NCI-H1048 (cell line): ENCODE results near the gene LCE6A.

Experiments
- DNase-seq: peaks from one replicate; lab custom pipeline; 2025; lab: John Stamatoyannopoulos, UW

The LCE6A gene, protein sequence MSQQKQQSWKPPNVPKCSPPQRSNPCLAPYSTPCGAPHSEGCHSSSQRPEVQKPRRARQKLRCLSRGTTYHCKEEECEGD

DNA sequence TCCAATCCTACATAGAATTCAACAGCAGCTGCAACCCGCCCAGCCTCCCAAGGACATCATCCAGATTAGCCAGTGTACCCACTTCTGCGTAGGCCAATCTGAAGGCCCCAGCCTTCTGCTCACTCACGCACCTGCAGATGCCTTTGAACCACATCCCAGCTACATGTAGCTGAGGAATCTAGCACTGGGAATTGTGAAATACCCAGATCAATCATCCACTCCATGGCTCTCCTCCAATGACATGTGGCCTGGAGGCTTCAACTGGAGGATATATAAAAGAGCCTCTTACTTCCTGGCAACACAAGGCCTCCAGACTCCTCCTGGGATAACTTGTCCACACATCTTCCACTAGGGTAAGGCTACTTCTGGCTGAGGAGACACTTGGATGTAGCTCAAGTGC lies at the start of gene LCE6A:
LCE6A (plus strand) TSS at position 301 of the 400 bp plus-strand sequence. CDS start 665 bp downstream, outside the sequence.
- no peak for DNase-seq

DNA sequence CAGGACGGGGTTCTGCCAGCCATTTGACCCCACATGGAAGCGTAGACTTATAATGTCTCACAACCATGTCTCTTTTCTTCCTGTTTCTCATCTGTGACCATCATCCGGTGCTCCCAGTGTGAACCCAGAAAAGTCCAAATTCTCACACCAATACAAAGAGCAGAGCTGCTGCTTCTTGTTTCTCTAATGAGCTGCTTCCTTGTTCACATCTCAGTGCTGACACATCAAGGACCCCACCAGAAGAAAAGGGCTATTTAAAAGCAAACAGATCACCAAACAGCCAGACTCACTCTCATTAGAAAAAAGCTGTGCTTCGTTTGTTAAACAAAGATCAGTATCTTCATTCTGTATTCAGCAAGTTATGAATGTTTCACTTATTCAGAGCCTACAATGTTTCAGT lies 47.0 kb upstream of the LCE6A start:
- no peak for DNase-seq

GRCh38 chr1:152796421-152796820 lies 46.2 kb upstream of the LCE6A start, which contains the start of gene LCE1D:
LCE1D (plus strand) TSS chr1:152796721; CDS start chr1:152797795, 1,074 bp downstream.
- no peak for DNase-seq

DNA sequence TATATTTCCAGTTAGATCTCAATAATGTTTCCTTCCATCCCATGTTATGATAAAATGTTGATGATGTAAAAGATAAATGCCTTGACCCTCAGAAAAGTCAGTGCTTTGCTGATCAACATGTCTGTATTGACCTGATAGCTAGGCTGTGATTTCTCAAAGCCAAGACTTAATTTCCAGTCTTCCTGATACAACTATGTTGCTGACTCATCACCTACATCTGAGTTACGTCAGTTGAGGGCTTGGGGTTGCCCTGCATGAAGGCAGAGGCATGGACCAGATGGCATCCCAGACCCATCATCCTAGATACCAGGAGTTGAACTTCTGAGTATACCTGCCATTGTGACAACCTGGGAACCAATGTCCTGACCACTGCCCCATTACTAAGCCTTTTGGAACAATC lies 41.3 kb upstream of the LCE6A start:
- no peak for DNase-seq

- DNase-seq = no peak
These were observed 36.1 kb upstream of the LCE6A start, which contains the start of gene LCE1C for GRCh38 chr1:152806576-152806975. LCE1C (minus strand) TSS chr1:152806651; CDS start chr1:152805478, 1,173 bp downstream.

DNA sequence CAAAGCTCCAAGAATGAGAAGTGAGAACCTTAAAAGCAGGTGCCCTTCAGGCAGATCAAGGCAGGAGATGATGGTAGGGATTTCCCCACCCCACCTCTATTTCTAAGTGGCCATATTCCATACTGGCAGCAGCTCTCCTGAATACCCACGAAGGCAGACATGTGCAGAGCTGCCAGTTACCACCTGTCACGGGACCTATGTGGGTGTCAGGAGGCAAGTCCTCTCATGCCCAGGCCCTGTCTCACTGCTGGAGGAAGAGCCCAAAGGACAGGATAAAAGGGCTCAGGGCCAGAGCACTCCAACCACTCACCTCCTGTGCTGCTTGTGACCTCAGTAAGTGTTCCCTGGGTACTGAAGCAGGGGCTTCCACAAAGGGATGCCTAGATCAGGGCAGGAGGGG lies 31.6 kb upstream of the LCE6A start:
- no peak for DNase-seq

DNA sequence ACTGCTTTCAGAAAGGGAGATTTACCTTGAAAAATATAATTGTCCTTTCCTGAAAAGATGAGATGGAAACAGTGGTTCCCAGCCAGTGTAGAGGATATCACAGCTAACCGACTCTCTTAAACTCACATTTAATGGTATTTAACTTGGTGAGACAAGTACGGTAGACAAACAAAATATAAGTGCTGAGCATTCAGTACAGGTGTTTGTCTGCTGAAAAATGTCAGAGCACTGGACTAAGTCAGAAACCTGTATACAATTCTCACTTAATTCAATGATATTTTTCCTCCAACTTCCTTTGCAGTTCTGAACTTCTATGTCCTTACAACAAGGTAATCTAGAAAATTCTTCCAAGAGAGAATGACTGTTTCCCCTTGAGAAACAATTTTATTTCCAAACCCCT lies 31.0 kb upstream of the LCE6A start, which contains the start of gene LCE1B:
LCE1B (plus strand) TSS at position 301 of the 400 bp plus-strand sequence. CDS start 476 bp downstream, outside the sequence.
- DNase-seq = no peak

DNA sequence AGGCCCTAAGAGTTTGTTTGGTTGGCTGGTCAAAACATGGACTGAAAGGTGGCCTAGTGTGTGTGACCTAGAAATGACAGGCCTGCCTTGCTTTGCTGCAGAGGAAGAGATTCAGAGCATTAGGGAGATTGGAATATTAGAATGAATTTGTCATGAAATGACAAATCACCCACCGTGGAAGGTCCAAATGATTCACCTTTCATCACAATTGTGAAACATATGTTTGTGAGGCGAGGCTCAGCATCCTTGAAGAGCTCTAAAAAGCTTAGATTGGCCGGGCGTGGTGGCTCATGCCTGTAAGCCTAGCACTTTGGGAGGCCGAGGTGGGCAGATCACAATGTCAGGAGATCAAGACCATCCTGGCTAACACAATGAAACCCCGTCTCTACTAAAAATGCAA lies 25.3 kb upstream of the LCE6A start:
- DNase-seq = no peak

GRCh38 chr1:152823294-152823693 lies 19.4 kb upstream of the LCE6A start:
- DNase-seq = no peak

DNA sequence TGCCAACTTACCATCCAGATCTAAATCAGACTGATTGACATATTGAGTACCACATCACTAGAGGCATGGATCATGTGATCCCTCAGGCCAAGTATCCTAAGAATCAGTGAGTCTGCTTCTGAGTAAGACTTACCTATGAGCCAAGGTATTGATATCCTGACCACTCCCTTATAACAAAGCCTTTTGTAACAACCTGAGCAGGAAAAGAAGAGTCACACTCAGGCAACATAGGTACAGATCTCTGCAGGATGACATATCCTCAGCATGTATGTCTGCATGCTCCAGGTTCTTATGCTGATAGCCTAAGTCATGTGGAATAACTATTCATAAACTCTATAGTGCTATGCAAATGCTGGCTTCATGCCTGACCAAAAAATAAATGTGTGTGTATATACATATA lies 17.7 kb upstream of the LCE6A start:
- no peak for DNase-seq

DNA sequence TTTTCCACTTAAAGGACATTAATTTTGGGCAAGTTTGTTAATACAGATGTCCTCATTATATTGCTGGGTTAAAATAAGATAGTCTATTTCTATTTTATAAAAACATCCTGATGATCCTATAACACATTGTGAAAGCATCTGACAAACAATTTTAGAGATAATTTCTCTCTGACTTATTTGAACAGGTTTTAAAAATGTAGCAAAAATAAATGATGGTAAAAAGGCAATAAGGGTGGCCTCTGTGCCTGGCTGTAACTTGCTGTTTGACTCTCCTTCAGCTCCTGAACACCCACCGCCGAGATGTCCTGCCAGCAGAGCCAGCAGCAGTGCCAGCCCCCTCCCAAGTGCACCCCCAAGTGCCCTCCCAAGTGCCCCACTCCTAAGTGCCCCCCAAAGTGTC lies 15.5 kb upstream of the LCE6A start, which contains the start of gene LCE1A:
LCE1A (plus strand) TSS at position 301 of the 400 bp plus-strand sequence; CDS start at position 301, 0 bp downstream.
- DNase-seq = no peak

- DNase-seq = no peak
These were observed 5.8 kb upstream of the LCE6A start for GRCh38 chr1:152836870-152837269.

DNA sequence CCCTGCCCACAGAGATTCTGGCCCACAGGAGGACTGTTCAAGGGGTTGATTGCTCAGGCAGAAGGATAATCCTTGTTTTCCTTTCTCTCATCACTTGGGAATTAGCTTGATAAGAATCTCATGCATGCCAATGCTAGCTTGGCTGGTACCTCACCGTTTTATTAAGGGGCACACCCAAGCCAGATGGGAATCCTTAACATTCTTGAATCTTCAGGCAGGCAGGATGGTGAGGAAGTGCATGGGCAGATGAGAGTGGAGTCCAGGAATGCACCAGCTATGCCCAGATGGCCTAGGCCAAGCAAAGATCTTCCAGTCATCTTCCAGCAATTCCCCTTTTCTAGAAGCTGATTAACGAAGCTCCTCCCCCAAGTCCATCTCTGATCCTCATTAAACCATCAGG lies 13.0 kb downstream of the LCE6A start:
- no peak for DNase-seq

- DNase-seq = no peak
These were observed 15.4 kb downstream of the LCE6A start for GRCh38 chr1:152858062-152858461.

GRCh38 chr1:152859696-152860095 lies 17.0 kb downstream of the LCE6A start, which contains the start of gene LCE7A:
LCE7A (plus strand) TSS chr1:152859996; CDS start chr1:152860698, 702 bp downstream.
- DNase-seq = no peak

- DNase-seq = no peak
These were observed 17.5 kb downstream of the LCE6A start for GRCh38 chr1:152860129-152860528.

- DNase-seq = no peak
These were observed 18.7 kb downstream of the LCE6A start for GRCh38 chr1:152861374-152861773.

DNA sequence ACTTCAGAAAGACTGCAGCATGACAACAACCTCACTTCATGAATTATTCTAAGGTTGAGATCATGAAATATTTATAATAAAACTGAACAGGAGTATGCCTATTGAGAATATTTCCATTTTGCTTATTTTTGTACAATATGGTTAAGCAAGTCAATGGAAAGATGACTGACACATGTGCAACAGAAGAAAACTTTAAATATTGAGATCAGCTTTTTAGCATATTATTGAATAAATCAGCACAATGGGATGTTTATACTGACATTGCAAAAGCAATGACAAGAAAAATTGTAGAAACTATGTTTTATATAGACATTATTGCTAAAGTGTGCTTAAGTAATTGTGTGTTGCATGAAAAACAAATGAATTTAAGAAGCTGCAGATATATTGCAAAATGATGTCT lies 21.8 kb downstream of the LCE6A start:
- no peak for DNase-seq

DNA sequence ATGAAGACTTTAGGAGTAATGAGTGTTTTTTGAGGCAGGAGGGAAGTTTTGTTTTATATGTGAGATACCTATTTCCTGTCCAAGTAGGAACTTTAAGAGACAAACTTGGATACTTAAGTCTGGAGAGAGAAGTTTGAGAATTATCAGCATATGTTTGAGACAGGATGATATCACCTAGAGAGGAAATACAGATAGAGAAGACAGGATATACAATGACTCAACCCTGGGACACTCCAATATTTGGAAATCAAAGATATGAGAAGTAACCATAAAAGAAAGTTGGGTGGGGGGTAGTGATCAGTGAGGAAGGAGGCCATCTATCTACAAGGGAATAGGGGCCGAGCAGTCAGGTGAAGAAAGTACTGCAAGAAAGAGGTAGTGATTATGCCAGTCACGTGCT lies 23.7 kb downstream of the LCE6A start:
- DNase-seq = no peak

DNA sequence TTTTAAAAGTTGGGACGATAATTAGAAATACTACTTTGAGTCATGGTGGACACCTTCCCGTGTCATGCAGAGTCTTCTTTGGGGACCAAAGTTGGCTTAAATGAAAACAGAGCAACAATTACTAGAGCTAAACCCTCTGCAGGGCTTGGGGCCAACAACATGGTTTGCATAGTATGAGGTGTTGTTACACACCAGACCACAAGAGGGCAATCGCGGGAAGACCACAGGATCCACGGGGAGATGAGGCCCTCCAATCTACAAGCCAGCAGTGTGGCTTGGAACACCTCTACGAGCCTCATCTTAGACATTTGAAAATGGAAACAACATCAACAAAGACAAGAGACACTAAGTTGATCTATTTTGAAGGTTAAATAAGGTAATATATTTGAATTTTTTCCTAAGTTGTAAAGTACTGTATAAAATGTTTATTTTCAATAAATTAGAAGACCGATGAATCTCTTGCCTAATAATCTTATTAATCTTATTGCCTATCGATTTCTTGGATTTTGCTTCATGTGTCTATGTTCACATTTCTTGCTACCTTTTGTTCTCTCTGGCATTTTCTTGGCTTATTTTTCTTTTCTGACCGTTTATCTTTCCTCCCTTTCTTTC lies 27.3 kb downstream of the LCE6A start:
- peak; percentile 80 for DNase-seq

GRCh38 chr1:152870831-152871730 lies 28.4 kb downstream of the LCE6A start:
- no peak for DNase-seq

DNA sequence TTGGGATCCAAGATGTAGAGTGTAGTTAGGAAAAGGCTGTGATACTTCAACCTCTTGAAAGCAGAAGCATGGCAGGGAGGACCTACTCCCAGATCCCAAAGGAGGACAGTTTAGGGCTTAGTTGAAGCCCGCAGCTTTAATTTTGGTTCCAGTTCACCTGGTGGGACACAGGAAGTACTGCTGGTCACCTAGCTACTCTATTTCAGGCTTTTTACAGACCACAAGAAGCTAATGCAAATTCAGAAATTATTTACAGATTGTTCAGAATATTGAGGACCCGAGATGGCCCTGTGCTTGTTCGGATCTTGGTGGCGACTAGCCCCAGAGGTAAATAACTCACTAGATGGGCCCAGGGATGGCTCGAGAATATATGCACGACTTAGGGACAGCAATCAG lies 29.1 kb downstream of the LCE6A start:
- no peak for DNase-seq

GRCh38 chr1:152873495-152873894 lies 30.8 kb downstream of the LCE6A start:
- no peak for DNase-seq
